H9 (cell line): ENCODE data around the gene MARS2. TPM values are rescaled to one million over a fixed set of nuclear protein-coding genes. Genes with fewer than 3 reads are reported as not detected.

Experiments used
- DNase-seq: peaks from one replicate; pipeline ENCODE4 v3.0.0-alpha.2; 2017
- H2AFZ ChIP-seq: one replicate; pipeline ENCODE4 v1.6.1; 2013; ENCODE audit warnings: mild to moderate bottlenecking, low read length, control low read depth, moderate library complexity
- H2AK5ac ChIP-seq: 2 replicates; pipeline ENCODE4 v1.6.1; 2013; ENCODE audit warnings: low read length, control low read depth, mixed read lengths; ENCODE audit not compliant: insufficient read length
- H2BK120ac ChIP-seq: one replicate; pipeline ENCODE4 v1.6.1; 2013; ENCODE audit warnings: low read depth, mild to moderate bottlenecking, low read length, control low read depth, inconsistent platforms; ENCODE audit not compliant: poor library complexity, severe bottlenecking
- H2BK12ac ChIP-seq: 2 replicates; pipeline ENCODE4 v1.6.1; 2013; ENCODE audit warnings: low read length, control low read depth, mixed read lengths, low read depth; ENCODE audit not compliant: insufficient read length
- H2BK15ac ChIP-seq: 2 replicates; pipeline ENCODE4 v1.6.1; 2013; ENCODE audit warnings: low read depth, low read length, control low read depth
- H2BK20ac ChIP-seq: one replicate; pipeline ENCODE4 v1.6.1; 2013; ENCODE audit warnings: low read depth, mild to moderate bottlenecking, low read length, control low read depth, inconsistent platforms; ENCODE audit not compliant: poor library complexity, severe bottlenecking
- H2BK5ac ChIP-seq: 2 replicates; pipeline ENCODE4 v1.6.1; 2013; ENCODE audit warnings: low read length, control low read depth, mixed read lengths; ENCODE audit not compliant: insufficient read length
- H3K14ac ChIP-seq: 2 replicates; pipeline ENCODE4 v1.6.1; 2013; ENCODE audit warnings: low read length, control low read depth; ENCODE audit not compliant: insufficient read depth
- H3K18ac ChIP-seq: 2 replicates; pipeline ENCODE4 v1.6.1; 2013; ENCODE audit warnings: low read depth, mild to moderate bottlenecking, mixed read lengths, low read length, control low read depth; ENCODE audit not compliant: insufficient read length
- H3K23ac ChIP-seq: 2 replicates; pipeline ENCODE4 v1.6.1; 2013; ENCODE audit warnings: low read length, control low read depth, mixed read lengths, low read depth; ENCODE audit not compliant: insufficient read length
- H3K23me2 ChIP-seq: 2 replicates; pipeline ENCODE4 v1.6.1; 2013; ENCODE audit warnings: low read depth, mild to moderate bottlenecking, mixed read lengths, low read length, control low read depth; ENCODE audit not compliant: insufficient read length, poor library complexity, severe bottlenecking
- H3K27ac ChIP-seq: 2 replicates; pipeline ENCODE4 v1.5.1; 2013; ENCODE audit warnings: low read length, control low read depth, mixed read lengths, low read depth; ENCODE audit not compliant: insufficient read length
- H3K27me3 ChIP-seq: 2 replicates; pipeline ENCODE4 v1.6.1; 2013; ENCODE audit warnings: low read length, control low read depth, inconsistent platforms; ENCODE audit not compliant: insufficient read depth
- H3K4ac ChIP-seq: 2 replicates; pipeline ENCODE4 v1.6.1; 2013; ENCODE audit warnings: low read depth, mild to moderate bottlenecking, control low read depth, inconsistent platforms, low read length, moderate library complexity
- H3K4me1 ChIP-seq: 2 replicates; pipeline ENCODE4 v1.6.1; 2013; ENCODE audit warnings: low read length, control low read depth, inconsistent platforms; ENCODE audit not compliant: insufficient read depth
- H3K4me2 ChIP-seq: 2 replicates; pipeline ENCODE4 v1.6.1; 2013; ENCODE audit warnings: low read length, control low read depth, mixed read lengths; ENCODE audit not compliant: insufficient read length, insufficient read depth
- H3K56ac ChIP-seq: 2 replicates; pipeline ENCODE4 v1.6.1; 2013; ENCODE audit warnings: low read depth, mild to moderate bottlenecking, mixed read lengths, low read length, control low read depth; ENCODE audit not compliant: insufficient read length
- H3K79me1 ChIP-seq: 2 replicates; pipeline ENCODE4 v1.6.1; 2013; ENCODE audit warnings: low read depth, mild to moderate bottlenecking, moderate library complexity, low read length, control low read depth, inconsistent platforms; ENCODE audit not compliant: insufficient read depth, poor library complexity, severe bottlenecking
- H3K79me2 ChIP-seq: 2 replicates; pipeline ENCODE4 v1.6.1; 2013; ENCODE audit warnings: low read length, control low read depth, inconsistent platforms; ENCODE audit not compliant: insufficient read depth
- H3K9ac ChIP-seq: 2 replicates; pipeline ENCODE4 v1.6.1; 2013; ENCODE audit warnings: low read length, control low read depth, mixed read lengths; ENCODE audit not compliant: insufficient read length; ENCODE audit errors: extremely low read depth
- H3K9me3 ChIP-seq: one replicate; pipeline ENCODE4 v1.6.1; 2013; ENCODE audit warnings: low read depth, low read length, inconsistent platforms; ENCODE audit not compliant: control insufficient read depth
- H3T11ph ChIP-seq: one replicate; pipeline ENCODE4 v1.6.1; 2013; ENCODE audit warnings: mild to moderate bottlenecking, low read length, control low read depth, inconsistent platforms
- H4K20me1 ChIP-seq: one replicate; pipeline ENCODE4 v1.6.1; 2013; ENCODE audit not compliant: control insufficient read depth, insufficient read length, insufficient read depth
- H4K5ac ChIP-seq: 2 replicates; pipeline ENCODE4 v1.6.1; 2013; ENCODE audit warnings: low read depth, mild to moderate bottlenecking, mixed read lengths, low read length, control low read depth; ENCODE audit not compliant: insufficient read length
- H4K8ac ChIP-seq: replicated peaks from 2 replicates; pipeline ENCODE4 v1.6.1; 2013; ENCODE audit warnings: low read length, control low read depth, mixed read lengths, low read depth; ENCODE audit not compliant: insufficient read length
- H4K91ac ChIP-seq: 2 replicates; pipeline ENCODE4 v1.6.1; 2013; ENCODE audit warnings: low read depth, mild to moderate bottlenecking, moderate library complexity, mixed read lengths, low read length, control low read depth; ENCODE audit not compliant: insufficient read length
- H3K27ac Mint-ChIP-seq, 3 experiments: 2 replicates in 2 of 3; 3 replicates in 1 of 3; pipeline ENCODE4 v1.8.0; 2020 to 2021; ENCODE audit warnings: mixed read lengths in 3 of 3, mild to moderate bottlenecking in 1 of 3, moderate library complexity in 1 of 3
- H3K27me3 Mint-ChIP-seq: 2 replicates; pipeline ENCODE4 v1.8.0; 2021; ENCODE audit warnings: low read depth, mild to moderate bottlenecking, moderate library complexity, mixed read lengths
- H3K36me3 Mint-ChIP-seq, 3 experiments: 2 replicates in 2 of 3; 3 replicates in 1 of 3; pipeline ENCODE4 v1.8.0; 2020 to 2021; ENCODE audit warnings: low read depth in 3 of 3, mixed read lengths in 3 of 3; ENCODE audit not compliant: insufficient read depth in 1 of 3
- H3K4me1 Mint-ChIP-seq, 2 experiments: 2 replicates each; pipeline ENCODE4 v1.8.0; 2020; ENCODE audit warnings: mixed read lengths in 2 of 2
- H3K4me3 Mint-ChIP-seq, 2 experiments: 2 replicates in 1 of 2; 3 replicates in 1 of 2; pipeline ENCODE4 v1.8.0; 2020 to 2021; ENCODE audit warnings: mild to moderate bottlenecking in 2 of 2, mixed read lengths in 2 of 2, moderate library complexity in 1 of 2
- H3K9me3 Mint-ChIP-seq, 2 experiments: 2 replicates in 1 of 2; 3 replicates in 1 of 2; pipeline ENCODE4 v1.8.0; 2020; ENCODE audit warnings: mild to moderate bottlenecking in 2 of 2, mixed read lengths in 2 of 2, moderate library complexity in 1 of 2
- WGBS: extraction: QIAGEN DNeasy Blood & Tissue Kit; methylation state at CpG from one replicate; pipeline ENCODE4 v1.1.7; 2013; ENCODE audit warnings: missing lambda C conversion rate, low lambda C conversion rate, mixed read lengths; ENCODE audit not compliant: insufficient read length; ENCODE audit errors: extremely low coverage; 5-methylcytosine and 5-hydroxymethylcytosine counted together
- total RNA-seq: library from RNA; stranded (reverse); gene quantifications from 2 replicates; pipeline ENCODE4 v1.2.1, GENCODE V29; 2021
- TF ChIP-seq, protein P1 (sequence below): fragments of 200-600 bp; sonication (generic); conservative IDR thresholded peaks from 3 replicates; pipeline ENCODE4 v1.8.0; 2021; ENCODE audit warnings: antibody characterized with exemption, mild to moderate bottlenecking

Gene MARS2
- total RNA-seq, 1 experiment from 2014 or later: 21.0 TPM

DNA sequence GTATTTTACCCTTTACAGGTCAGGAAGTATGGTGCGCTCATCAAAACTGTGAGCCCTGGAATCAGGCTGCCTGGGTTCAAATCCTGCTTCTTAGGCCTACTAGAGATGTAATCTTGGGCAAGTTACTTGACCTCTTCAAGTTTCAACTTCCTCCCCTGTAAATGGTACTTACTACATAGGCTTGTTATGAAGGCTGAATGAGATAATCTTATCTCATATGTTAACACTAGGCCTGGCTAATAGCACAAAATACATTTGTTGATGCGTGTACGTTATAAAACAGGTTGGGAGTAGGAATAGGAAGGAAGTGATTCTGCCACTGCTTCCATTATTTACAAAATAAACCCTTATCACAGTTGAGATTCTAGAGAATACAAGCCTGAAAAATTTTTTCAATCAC is 28.1 kb upstream of the MARS2 start:
- Histone ChIP-seq H3K23me2 (peaks cover 3% of the 10 kb centered on the region), H2AK5ac (no peak overlapping the region), H2BK20ac (no peak overlapping the region), H3K79me1 (no peaks in the 10 kb centered on the region), H3K56ac (no peak overlapping the region), H3T11ph (no peak overlapping the region), H3K4ac (no peak overlapping the region), H2AFZ (no peak overlapping the region), H3K14ac (no peak overlapping the region), H4K20me1 (no peaks in the 10 kb centered on the region), H3K27ac (no peak overlapping the region), H2BK15ac (no peak overlapping the region), H2BK120ac (no peak overlapping the region), H2BK5ac (no peak overlapping the region), H3K4me2 (no peak overlapping the region), H3K23ac (no peak overlapping the region), H4K8ac (no peak overlapping the region), H3K79me2 (no peaks in the 10 kb centered on the region), H3K9ac (peak overlapping the region; percentile 31), H4K5ac (no peak overlapping the region), H3K18ac (no peak overlapping the region), H3K4me1 (no peaks in the 10 kb centered on the region; the same call in 1 of the 2 replicates), H3K9me3 (no peaks in the 10 kb centered on the region), H4K91ac (no peak overlapping the region), H2BK12ac (no peak overlapping the region), H3K27me3 (no peaks in the 10 kb centered on the region)
- Mint-ChIP-seq H3K4me3 (no peak overlapping the region), H3K9me3 (no peaks in the 10 kb centered on the region), H3K27me3 (no peaks in the 10 kb centered on the region), H3K4me1 (peaks cover 23 to 30% of the 10 kb centered on the region in 2 experiments), H3K36me3 (no peaks in the 10 kb centered on the region), H3K27ac (no peak overlapping the region)
- no peak for DNase-seq
- TF ChIP-seq, protein P1, sequence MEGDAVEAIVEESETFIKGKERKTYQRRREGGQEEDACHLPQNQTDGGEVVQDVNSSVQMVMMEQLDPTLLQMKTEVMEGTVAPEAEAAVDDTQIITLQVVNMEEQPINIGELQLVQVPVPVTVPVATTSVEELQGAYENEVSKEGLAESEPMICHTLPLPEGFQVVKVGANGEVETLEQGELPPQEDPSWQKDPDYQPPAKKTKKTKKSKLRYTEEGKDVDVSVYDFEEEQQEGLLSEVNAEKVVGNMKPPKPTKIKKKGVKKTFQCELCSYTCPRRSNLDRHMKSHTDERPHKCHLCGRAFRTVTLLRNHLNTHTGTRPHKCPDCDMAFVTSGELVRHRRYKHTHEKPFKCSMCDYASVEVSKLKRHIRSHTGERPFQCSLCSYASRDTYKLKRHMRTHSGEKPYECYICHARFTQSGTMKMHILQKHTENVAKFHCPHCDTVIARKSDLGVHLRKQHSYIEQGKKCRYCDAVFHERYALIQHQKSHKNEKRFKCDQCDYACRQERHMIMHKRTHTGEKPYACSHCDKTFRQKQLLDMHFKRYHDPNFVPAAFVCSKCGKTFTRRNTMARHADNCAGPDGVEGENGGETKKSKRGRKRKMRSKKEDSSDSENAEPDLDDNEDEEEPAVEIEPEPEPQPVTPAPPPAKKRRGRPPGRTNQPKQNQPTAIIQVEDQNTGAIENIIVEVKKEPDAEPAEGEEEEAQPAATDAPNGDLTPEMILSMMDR: no peak
- WGBS: no CpG with 5 or more reads among the region's 3 CpGs
